K562 (cell line): ENCODE results near the gene JDP2. TPM values are rescaled to one million over a fixed set of nuclear protein-coding genes. Genes with fewer than 3 reads are reported as not detected.

ENCODE experiments used
- FOXM1 ChIP-seq, 2 experiments: fragments of 450-650 bp in 1 of 2; sonication (generic) in 1 of 2; formaldehyde crosslinking in 1 of 2; IDR thresholded peaks; 2 replicates each; pipeline versions ENCODE4 v1.6.1 to v1.9.0; 2017 to 2022; ENCODE audit warnings: low read depth in 2 of 2, mild to moderate bottlenecking in 2 of 2, missing genetic modification reagents in 1 of 2, moderate library complexity in 1 of 2
- HNRNPH1 ChIP-seq: fragments of 200-400 bp; formaldehyde crosslinking; optimal IDR thresholded peaks from 2 replicates; pipeline ENCODE3; 2017; ENCODE audit warnings: low read depth, mild to moderate bottlenecking, low read length, moderate library complexity
- MEF2D ChIP-seq: conservative IDR thresholded peaks from 2 replicates; pipeline ENCODE4 v1.6.1; 2016; ENCODE audit warnings: low read depth, missing genetic modification characterization, missing compliant biosample characterization
- SLC30A9 ChIP-seq: fragments of 250-450 bp; sonication (Bioruptor Pico); IDR thresholded peaks from 2 replicates; pipeline ENCODE4 v1.8.0; 2022; ENCODE audit warnings: mild to moderate bottlenecking, moderate library complexity
- ZFP30 ChIP-seq: fragments of 250-450 bp; sonication (Bioruptor Pico); IDR thresholded peaks from 2 replicates; pipeline ENCODE4 v1.8.0; 2022; ENCODE audit warnings: moderate library complexity, mild to moderate bottlenecking, inconsistent platforms, borderline replicate concordance
- ZNF217 ChIP-seq: sonication (generic); formaldehyde crosslinking; IDR thresholded peaks from 2 replicates; pipeline ENCODE4 v1.8.0; 2022; ENCODE audit warnings: mild to moderate bottlenecking, missing genetic modification reagents
- ZNF347 ChIP-seq: fragments of 450-650 bp; formaldehyde crosslinking; IDR thresholded peaks from 2 replicates; pipeline ENCODE4 v1.4.0; 2020; ENCODE audit warnings: low read depth, mild to moderate bottlenecking, moderate library complexity
- ZNF561 ChIP-seq: fragments of 450-650 bp; formaldehyde crosslinking; conservative IDR thresholded peaks from 2 replicates; pipeline ENCODE4 v1.4.0; 2020; ENCODE audit warnings: mild to moderate bottlenecking, moderate library complexity
- ZNF583 ChIP-seq: fragments of 250-450 bp; sonication (Bioruptor Pico); IDR thresholded peaks from 2 replicates; pipeline ENCODE4 v1.4.0; 2020
- polyA plus RNA-seq, 8 experiments: library from polyadenylated mRNA; depleted of rRNA in 4 of 8; stranded (reverse) in 5 of 8; unstranded in 3 of 8; fragments of >200 nt; fragmentation: Nextera tagmentation in 2 of 8; fragmentation: Illumina TruSeq in 1 of 8; extraction: Ambion mirVana in 2 of 8; extraction: Trizol in 1 of 8; gene quantifications; 2 replicates each; pipeline versions ENCODE4 v1.2.1 to v1.2.3, GENCODE V29; 2011 to 2014; ENCODE audit warnings: inconsistent platforms in 1 of 8, missing spikeins in 1 of 8
- total RNA-seq, 7 experiments: library from RNA; depleted of rRNA in 6 of 7; stranded (reverse); fragments of >200 nt in 6 of 7; fragmentation: Illumina TruSeq in 2 of 7; extraction: Trizol in 2 of 7; gene quantifications; 2 replicates each; pipeline versions ENCODE4 v1.2.1 to v1.2.3, GENCODE V29; 2011 to 2021; ENCODE audit warnings: low replicate concordance in 1 of 7
- TF ChIP-seq, protein P1 (sequence below), 3 experiments: fragments of 200-800 bp in 1 of 3; sonication (Bioruptor generic) in 1 of 3; sonication (generic) in 1 of 3; formaldehyde crosslinking in 1 of 3; IDR thresholded peaks; 2 replicates each; pipeline versions ENCODE4 v1.6.1 to v1.8.0; 2016 to 2022; ENCODE audit warnings: mild to moderate bottlenecking in 2 of 3, missing compliant biosample characterization in 2 of 3, missing genetic modification characterization in 2 of 3, missing genetic modification reagents in 1 of 3

JDP2 gene
- total and polyA plus RNA-seq, 9 of the 15 experiments (the other 6 are each of a cell fraction or from before 2014, with no cell fraction given), result 0.27 to 13.8 (median 3.1) TPM

DNA sequence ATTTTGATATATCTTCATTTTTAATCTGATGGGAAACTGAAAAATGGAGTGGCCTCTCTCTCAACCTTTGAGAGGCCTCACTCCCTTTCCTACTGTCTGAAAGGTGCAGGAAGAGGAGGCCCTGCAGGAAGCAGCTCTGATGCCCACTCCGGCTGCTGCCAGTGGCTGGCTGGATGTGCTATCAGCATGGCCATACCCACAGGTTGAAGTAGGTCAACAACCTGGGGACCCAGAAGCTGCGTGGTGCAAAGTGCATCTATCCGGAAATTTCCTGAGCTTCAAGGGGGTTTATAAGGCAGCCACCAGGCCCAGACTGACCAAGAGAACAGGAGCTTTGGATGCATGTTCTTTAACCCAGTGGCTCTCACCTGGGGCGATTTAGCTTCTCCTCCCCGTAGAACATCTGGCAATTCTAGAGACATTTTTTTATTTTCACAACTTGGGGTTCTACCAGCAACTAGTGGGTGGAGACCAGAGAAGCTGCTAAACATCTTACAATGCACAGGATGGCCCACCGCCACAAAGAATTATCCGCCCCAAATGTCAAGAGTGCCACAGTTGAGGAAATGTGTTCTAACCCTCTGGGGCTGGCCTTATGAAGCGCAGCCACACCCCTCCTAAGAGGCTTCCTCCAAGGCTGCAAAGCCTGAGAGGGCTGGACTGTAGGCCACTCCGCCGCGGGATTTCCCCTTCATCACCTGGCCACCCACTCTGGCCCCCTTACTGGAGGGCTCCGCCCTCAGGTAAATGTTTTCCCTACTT, 86.3 kb downstream of the JDP2 start (continued):
- TF ChIP-seq ZFP30 (CRISPR knock-in tag), result no peak
- no peak for TF ChIP-seq ZNF561 (CRISPR knock-in tag)
- TF ChIP-seq ZNF347 (CRISPR knock-in tag), result no peak
- TF ChIP-seq FOXM1 (IDR thresholded peaks at IDR 0.05; ENCODE audit: low read depth), result no peak
- no peak for TF ChIP-seq FOXM1 (CRISPR knock-in tag; IDR thresholded peaks at IDR 0.05; ENCODE audit: low read depth)
- no peak for TF ChIP-seq ZNF217 (CRISPR knock-in tag)
- TF ChIP-seq SLC30A9 (CRISPR knock-in tag), result no peak
- TF ChIP-seq HNRNPH1, result no peak
- TF ChIP-seq ZNF583 (CRISPR knock-in tag), result no peak
- no peak for TF ChIP-seq MEF2D (tag)
- TF ChIP-seq, protein P1, sequence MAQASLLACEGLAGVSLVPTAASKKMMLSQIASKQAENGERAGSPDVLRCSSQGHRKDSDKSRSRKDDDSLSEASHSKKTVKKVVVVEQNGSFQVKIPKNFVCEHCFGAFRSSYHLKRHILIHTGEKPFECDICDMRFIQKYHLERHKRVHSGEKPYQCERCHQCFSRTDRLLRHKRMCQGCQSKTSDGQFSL (CRISPR knock-in tag; IDR thresholded peaks at IDR 0.05), result no peak
- TF ChIP-seq, protein P1 (tag; IDR thresholded peaks at IDR 0.05), result no peak
- TF ChIP-seq, all 486 proteins: peak for 0
